HG03571 (cell line): ENCODE data around the gene KLC1.
A peak's percentile ranks its signal among the peaks of the same experiment; 100 is the strongest.

Source experiments
- ATAC-seq: cut with Tn5 transposase; IDR thresholded peaks from one replicate; pipeline ENCODE4 v1.9.1; 2021; ENCODE audit not compliant: unreplicated experiment

Gene KLC1

DNA sequence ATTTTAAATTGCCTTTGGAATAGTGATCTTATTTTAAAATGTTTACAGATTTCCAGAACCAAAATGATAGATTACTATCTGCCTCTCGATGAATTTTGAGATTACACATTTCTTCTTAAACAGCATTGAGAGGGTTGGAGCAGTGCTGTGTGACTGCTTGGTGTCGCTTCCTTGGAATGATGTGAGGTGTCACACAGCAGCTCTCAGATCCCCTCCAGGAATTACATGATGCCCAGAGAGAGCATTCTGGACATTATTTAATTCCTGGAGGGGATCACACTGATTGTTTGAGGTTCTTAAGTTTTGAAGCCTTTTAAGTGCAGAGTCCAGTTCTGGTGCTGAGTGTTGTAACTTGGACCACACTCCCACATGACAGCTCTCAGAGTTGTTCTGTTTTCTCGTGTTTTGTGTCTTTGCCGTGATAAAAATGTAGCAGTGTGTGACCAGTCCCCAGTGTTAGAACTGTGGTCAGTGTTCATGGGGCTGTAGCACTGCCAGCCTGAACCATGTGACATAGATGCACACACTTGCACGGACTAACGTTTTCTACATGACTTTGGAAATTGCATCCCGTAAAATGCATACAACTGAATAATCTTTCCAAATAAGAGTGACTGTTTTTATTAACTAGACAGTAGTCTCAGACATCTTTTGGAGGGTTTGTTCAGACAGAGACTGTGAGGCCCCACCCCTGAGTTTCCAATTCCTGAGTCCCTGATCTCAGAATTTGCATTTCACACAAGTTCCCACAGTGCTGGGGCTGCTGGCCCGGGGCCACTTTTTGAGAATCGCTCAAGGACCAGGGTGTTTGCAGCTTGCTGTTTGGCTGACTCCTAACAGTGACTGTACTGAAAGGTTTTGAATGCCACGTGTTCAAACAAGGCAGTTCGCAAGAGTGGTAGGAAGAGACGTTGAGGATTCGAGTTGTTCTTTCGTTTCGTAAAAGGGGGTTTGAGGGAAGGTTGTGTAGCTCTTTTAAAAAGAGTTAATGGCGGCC, 60.2 kb downstream of the KLC1 start:
- ATAC-seq: peak; percentile 41

- ATAC-seq: no peak
Measured at GRCh38 chr14:103690332-103690731, 61.3 kb downstream of the KLC1 start.

- ATAC-seq: peak; percentile 47
Measured at GRCh38 chr14:103691655-103692054, 62.6 kb downstream of the KLC1 start.

GRCh38 chr14:103692159-103692558, 63.1 kb downstream of the KLC1 start:
- peak; percentile 16 for ATAC-seq

GRCh38 chr14:103692871-103693270, 63.9 kb downstream of the KLC1 start:
- ATAC-seq: no peak

- ATAC-seq: no peak
Measured at GRCh38 chr14:103693515-103693914, 64.5 kb downstream of the KLC1 start.

DNA sequence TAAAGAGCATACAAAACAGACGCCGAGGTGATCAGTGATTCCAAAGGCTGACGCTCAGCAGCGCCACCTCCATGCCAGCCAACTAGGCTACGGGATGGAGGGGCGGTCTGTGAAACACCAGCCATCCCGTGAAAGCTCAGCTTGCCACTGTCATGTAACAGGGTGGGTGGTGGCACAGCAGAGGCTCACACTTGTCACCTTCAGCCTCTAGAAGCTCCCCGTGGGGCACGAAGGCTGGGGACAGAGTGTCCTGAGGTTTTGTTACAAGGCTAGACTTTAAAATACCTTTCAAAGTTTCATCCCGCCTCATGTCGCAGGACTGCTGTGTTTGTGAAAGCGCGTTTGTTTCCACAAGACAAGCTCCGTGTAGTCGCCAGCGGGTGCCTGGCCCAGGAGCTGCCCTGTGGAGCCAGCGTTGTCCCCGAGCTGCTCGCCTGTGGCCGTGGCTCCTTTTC, 65.6 kb downstream of the KLC1 start:
- no peak for ATAC-seq

DNA sequence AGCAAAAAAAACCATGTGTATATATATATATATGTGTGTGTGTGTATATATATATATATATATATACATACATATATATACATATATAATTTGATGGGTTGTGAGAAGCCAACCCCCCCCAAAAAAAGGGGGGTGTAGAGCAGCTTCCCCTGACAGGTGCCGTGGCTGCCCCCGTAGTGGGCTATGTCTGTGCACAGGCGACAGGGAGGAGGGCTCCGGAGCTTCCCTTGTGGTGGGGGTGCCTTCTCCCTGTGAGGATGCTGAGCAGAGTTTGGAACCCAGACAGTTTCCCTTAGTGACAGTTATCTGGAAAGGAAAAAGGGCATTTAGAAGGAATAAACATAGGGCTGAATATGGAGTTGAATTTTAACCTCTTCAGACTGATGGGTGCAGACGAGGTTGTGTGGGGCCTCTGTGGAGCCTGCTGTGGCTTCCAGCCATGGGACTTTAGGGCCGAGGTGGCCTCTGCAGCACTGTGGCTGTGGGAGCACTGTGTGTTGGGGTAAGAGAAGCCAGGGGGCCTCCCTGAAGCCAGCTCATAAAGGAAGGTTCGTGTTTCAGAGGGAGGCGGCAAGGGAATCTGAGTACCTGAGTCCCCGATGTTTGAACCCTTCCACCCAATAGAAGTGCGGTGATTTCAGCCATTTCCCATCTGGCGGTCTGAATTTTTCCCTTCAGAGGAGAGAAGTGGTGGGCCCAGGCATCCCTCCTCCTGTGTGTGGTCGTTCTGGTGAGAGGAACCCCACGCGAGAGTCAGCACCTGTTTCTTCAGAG, 66.5 kb downstream of the KLC1 start:
- ATAC-seq: no peak

DNA sequence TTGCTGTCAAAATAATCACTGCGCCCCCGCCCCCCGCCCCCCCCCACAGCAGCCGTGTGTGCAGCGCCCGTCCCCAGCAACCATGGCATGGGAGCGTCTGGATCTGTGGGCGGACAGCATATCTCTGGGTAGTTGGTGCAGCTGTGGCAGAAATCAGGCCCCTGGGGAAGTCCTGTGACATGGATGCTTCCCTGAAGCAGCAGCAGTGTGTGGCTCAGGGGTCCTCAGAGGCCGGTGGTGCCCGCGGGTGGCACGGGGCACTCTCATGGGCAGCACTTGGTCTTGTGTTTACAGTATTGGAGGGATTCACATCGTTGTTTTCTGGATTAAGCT, 67.0 kb downstream of the KLC1 start:
- no peak for ATAC-seq

- ATAC-seq: no peak
Measured at GRCh38 chr14:103696466-103697071, 67.6 kb downstream of the KLC1 start.

- no peak for ATAC-seq
Measured at GRCh38 chr14:103697206-103697602, 68.2 kb downstream of the KLC1 start.

DNA sequence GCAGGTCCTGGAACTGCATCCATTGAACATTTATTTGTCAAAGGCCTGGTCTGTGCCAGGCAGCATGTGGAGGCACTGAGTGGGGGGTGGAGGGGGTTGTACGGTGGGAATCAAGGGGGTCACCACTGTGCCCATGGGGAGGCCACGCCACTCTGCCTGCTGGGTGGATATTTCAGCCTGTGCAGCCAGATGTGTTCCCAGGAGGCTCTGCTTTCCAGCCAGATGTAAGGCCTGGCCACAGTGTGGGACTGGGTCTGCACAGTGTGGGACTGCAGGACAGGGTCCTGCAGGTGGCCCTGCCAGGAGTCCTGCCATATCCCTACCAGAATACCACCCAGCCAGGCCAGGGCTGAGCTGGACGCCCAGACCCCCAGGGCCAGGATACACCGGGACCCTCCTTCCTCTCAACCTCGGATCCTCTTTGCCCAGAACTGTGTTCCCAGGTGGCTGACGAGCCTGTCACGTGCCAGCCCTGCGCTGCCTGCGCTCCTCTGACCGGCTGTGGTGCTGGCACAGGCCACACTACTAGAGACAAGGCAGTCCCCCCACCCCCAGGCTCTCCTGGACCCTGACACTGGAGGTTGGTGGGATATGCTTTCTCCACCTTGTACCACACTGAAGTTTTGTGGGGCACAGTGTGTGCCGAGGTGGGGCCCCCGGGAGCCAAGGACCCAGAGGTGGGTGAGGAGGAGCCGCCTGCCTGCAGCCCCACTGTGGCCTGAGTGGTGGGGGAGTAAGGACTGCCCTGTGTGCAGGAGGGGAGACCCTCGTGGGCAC, 68.8 kb downstream of the KLC1 start:
- no peak for ATAC-seq

DNA sequence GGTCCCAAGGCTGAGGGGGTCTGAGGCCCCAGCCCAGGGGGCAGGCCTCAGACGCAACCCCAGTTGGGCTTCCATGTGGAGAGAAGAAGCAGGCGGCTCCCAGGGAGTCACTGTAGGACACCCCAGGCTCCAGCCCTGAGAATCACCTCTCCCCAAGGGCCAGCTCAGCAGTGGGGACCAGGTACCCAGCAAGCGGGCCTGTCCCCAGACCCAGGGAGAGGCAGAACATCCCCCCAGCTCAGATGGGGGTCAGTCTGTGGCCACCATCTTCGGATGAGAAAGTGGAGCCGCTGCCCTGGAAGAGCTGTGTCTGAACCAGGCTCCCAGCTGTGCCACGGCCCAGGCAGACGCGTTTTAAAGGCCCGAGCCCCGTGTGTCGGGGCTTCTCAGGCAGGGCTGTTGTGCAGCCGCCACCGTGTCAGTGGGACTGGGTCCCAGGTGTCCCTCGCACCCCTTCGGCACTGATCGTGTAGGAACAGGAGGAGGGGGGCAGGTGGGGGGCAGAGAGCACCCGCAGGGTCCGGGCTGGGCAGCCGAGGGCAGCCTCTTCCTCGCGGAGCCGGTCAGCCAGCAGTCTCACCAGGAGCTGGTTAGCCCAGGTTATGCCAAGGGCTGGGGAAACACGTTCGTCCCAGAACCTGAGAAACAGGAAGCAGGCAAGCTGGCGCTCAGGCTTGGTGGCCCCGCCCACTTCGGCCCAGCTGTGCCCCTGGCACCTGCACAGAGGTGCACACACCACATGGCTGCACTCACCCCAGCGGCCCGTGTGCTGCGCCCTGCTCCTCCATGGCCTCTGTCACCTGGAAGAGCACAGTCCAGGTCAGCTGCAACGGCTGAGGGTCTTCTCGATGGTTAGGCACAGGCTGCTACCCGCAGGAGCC, 69.6 kb downstream of the KLC1 start:
- ATAC-seq: no peak

DNA sequence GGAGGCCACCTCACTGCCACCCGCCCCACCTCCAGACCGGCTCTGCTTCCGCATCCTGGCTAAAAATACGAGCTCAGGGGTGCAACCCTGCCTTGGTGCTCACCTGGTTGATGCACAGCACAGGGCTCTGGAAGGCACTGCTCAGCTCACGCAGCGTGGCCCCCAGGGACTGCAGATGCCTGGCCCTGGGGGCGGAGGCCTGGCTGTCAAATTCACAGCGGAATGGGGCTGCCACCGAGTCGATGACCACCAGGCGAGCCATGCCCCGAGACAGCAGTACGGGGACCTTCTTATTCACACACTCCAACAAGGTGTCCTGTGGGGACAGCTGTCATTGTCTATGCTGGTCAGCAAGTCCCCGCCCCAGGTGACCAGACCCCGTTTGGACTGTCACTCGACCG, 70.2 kb downstream of the KLC1 start:
- no peak for ATAC-seq

GRCh38 chr14:103699901-103700752, 71.1 kb downstream of the KLC1 start:
- ATAC-seq: no peak

DNA sequence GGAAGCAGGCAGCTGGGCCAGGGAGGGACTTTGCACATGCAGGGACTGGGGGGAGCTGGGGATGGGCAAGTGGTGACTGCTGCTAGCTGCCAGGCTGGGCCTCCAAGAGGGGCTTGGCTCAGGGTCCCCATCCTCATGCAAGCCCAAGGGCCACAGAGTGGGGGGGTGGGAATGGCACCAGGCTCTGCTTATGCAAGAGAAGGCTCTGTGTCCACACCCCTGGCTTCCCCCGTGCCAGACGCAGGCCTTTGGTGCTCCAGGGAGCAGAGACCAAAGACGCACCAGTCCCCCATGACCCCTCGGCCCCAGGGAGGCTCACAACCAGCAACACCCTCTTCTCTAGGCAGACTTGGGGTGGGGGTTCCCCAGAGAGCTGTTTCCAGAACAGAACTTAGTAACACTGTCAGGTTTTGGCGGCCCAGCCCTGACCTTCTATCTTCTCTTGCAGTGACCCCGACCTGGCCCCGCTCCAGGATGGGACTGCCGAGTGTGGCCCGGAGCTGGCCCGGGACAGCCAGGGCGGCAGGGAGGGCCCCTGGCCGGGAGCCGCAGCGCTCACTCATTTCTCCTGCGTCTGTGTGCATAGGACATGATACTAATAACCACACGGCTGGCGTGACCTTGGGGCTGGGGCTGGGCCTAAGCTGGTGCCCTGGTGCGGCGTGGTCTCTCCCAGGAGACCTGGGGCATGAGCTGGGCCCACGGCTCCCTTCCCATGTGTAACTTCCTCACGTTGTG, 71.9 kb downstream of the KLC1 start:
- ATAC-seq: no peak

DNA sequence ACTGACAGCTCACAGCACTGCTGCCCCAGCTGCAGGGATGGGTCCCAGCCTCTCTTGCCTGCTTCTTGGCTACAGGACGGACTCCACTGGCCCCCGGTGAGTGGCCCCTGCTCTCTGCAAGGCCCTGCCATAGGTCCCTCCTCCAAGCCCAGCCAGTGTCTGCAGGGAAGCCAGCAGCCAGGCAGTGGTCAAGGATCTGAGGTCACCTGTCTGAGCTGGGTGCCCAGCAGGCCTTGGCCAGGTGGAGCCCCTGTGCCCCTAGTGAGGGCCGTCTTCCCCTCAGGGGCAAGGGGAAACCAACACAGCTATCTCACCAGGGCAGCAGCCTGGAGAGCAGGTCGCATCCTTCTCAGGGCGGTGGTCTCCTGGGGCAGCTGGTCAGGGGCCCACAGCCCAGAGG, 73.1 kb downstream of the KLC1 start:
- ATAC-seq: no peak
